WTC11 (cell line): ENCODE data around the gene TMEM115. TPM values are rescaled to one million over a fixed set of nuclear protein-coding genes. Genes with fewer than 3 reads are reported as not detected.

Source experiments
- AFF4 ChIP-seq: sonication (generic); formaldehyde crosslinking; IDR thresholded peaks from 2 replicates; pipeline ENCODE4 v1.8.1; 2023; ENCODE audit warnings: mild to moderate bottlenecking, missing genetic modification reagents, borderline replicate concordance
- ATF6 ChIP-seq: sonication (generic); formaldehyde crosslinking; IDR thresholded peaks from 2 replicates; pipeline ENCODE4 v1.8.1; 2023; ENCODE audit warnings: mild to moderate bottlenecking, missing genetic modification reagents
- CDX4 ChIP-seq: fragments of 250-450 bp; sonication (Bioruptor Pico); IDR thresholded peaks from 2 replicates; pipeline ENCODE4 v1.9.0; 2021; ENCODE audit warnings: moderate library complexity, mild to moderate bottlenecking, inconsistent platforms, borderline replicate concordance
- CTCF ChIP-seq: fragments of 200-600 bp; IDR thresholded peaks from 2 replicates; pipeline ENCODE4 v1.8.0; 2022; ENCODE audit warnings: antibody characterized with exemption
- E2F5 ChIP-seq: sonication (generic); formaldehyde crosslinking; IDR thresholded peaks from 2 replicates; pipeline ENCODE4 v1.8.1; 2022; ENCODE audit warnings: mild to moderate bottlenecking, moderate library complexity, missing genetic modification reagents
- HMGXB4 ChIP-seq: sonication (generic); formaldehyde crosslinking; IDR thresholded peaks from 2 replicates; pipeline ENCODE4 v1.8.1; 2023; ENCODE audit warnings: mild to moderate bottlenecking, moderate library complexity, missing genetic modification reagents
- IRF1 ChIP-seq: sonication (generic); formaldehyde crosslinking; IDR thresholded peaks from 2 replicates; pipeline ENCODE4 v1.8.0; 2023; ENCODE audit warnings: missing genetic modification reagents
- JUN ChIP-seq: sonication (generic); formaldehyde crosslinking; IDR thresholded peaks from 2 replicates; pipeline ENCODE4 v1.8.0; 2023; ENCODE audit warnings: mild to moderate bottlenecking, missing genetic modification reagents
- MLX ChIP-seq: sonication (generic); formaldehyde crosslinking; IDR thresholded peaks from 2 replicates; pipeline ENCODE4 v1.8.1; 2023; ENCODE audit warnings: mild to moderate bottlenecking, missing genetic modification reagents, moderate library complexity
- NFE2L1 ChIP-seq: sonication (generic); formaldehyde crosslinking; IDR thresholded peaks from 2 replicates; pipeline ENCODE4 v1.8.1; 2023; ENCODE audit warnings: missing genetic modification reagents
- NR2C2 ChIP-seq: sonication (generic); formaldehyde crosslinking; IDR thresholded peaks from 2 replicates; pipeline ENCODE4 v1.8.0; 2022; ENCODE audit warnings: mild to moderate bottlenecking, missing genetic modification reagents
- NR3C1 ChIP-seq: sonication (generic); formaldehyde crosslinking; conservative IDR thresholded peaks from 2 replicates; pipeline ENCODE4 v1.8.1; 2023; ENCODE audit warnings: low read depth, mild to moderate bottlenecking, missing genetic modification reagents
- TEAD1 ChIP-seq: sonication (generic); formaldehyde crosslinking; IDR thresholded peaks from 2 replicates; pipeline ENCODE4 v1.8.0; 2022; ENCODE audit warnings: mild to moderate bottlenecking, missing genetic modification reagents
- TP53 ChIP-seq: sonication (generic); formaldehyde crosslinking; IDR thresholded peaks from 2 replicates; pipeline ENCODE4 v1.8.1; 2023; ENCODE audit warnings: mild to moderate bottlenecking, missing genetic modification reagents
- ZMAT4 ChIP-seq: fragments of 250-450 bp; sonication (Bioruptor Pico); IDR thresholded peaks from 2 replicates; pipeline ENCODE4 v1.9.0; 2021; ENCODE audit warnings: mild to moderate bottlenecking
- ZNF219 ChIP-seq: sonication (generic); formaldehyde crosslinking; IDR thresholded peaks from 2 replicates; pipeline ENCODE4 v1.8.0; 2023; ENCODE audit warnings: missing genetic modification reagents, mild to moderate bottlenecking, borderline replicate concordance
- ZNF281 ChIP-seq: sonication (generic); formaldehyde crosslinking; IDR thresholded peaks from 2 replicates; pipeline ENCODE4 v1.8.0; 2023; ENCODE audit warnings: mild to moderate bottlenecking, missing genetic modification reagents
- total RNA-seq: library from RNA; stranded (reverse); gene quantifications from 3 replicates; pipeline ENCODE4 v1.2.3, GENCODE V29; 2021

Gene TMEM115
- total RNA-seq, 1 experiment from 2014 or later: 30.0 TPM

- no peak for TF ChIP-seq CDX4
- TF ChIP-seq ZMAT4: no peak
- TF ChIP-seq IRF1 (CRISPR knock-in tag): no peak
- no peak for TF ChIP-seq JUN (CRISPR knock-in tag)
- no peak for TF ChIP-seq ZNF219
- no peak for TF ChIP-seq NFE2L1
- peak; percentile 91 for TF ChIP-seq CTCF
- no peak for TF ChIP-seq E2F5 (CRISPR knock-in tag)
- no peak for TF ChIP-seq MLX (CRISPR knock-in tag)
- no peak for TF ChIP-seq TEAD1
- TF ChIP-seq AFF4 (CRISPR knock-in tag): no peak
- TF ChIP-seq NR2C2 (CRISPR knock-in tag): no peak
- TF ChIP-seq TP53 (CRISPR knock-in tag): no peak
- no peak for TF ChIP-seq NR3C1 (CRISPR knock-in tag)
- no peak for TF ChIP-seq ZNF281 (CRISPR knock-in tag)
- 0 out of 2 replicates have a peak, but pooled peaks have one; percentile 28 for TF ChIP-seq HMGXB4 (CRISPR knock-in tag)
- no peak for TF ChIP-seq ATF6 (CRISPR knock-in tag)
- TF ChIP-seq, all 79 proteins: peak for 6
Observed at GRCh38 chr3:50324351-50325112, 34.8 kb downstream of the TMEM115 start (continued).
